HL-60 (cell line): ENCODE measurements around the gene RABEPK.

Experiments
- DNase-seq, 2 experiments: peaks; one replicate each; pipeline ENCODE4 v3.0.0-alpha.2; 2010 to 2020; ENCODE audit warnings: low read depth in 1 of 2, low spot score in 1 of 2
- H3K27ac ChIP-seq: fragments of 250-450 bp; sonication (Bioruptor Pico); replicated peaks from 2 replicates; pipeline ENCODE4 v1.5.1; 2020; ENCODE audit warnings: mild to moderate bottlenecking, moderate library complexity
- H3K27me3 ChIP-seq: fragments of 250-450 bp; sonication (Bioruptor Pico); 2 replicates; pipeline ENCODE4 v1.5.1; 2021; ENCODE audit warnings: mild to moderate bottlenecking, moderate library complexity; ENCODE audit not compliant: insufficient read depth, poor library complexity, severe bottlenecking
- H3K4me3 ChIP-seq: replicated peaks from 2 replicates; pipeline ENCODE4 v1.5.1; 2011; ENCODE audit warnings: mild to moderate bottlenecking, control low read depth, low read length; ENCODE audit not compliant: insufficient read depth
- CTCF ChIP-seq: IDR thresholded peaks from one replicate; pipeline ENCODE4 v1.5.1; 2011; ENCODE audit warnings: low read length, control low read depth, inconsistent platforms; ENCODE audit not compliant: insufficient read depth
- GABPA ChIP-seq: IDR thresholded peaks from 2 replicates; pipeline ENCODE4 v1.6.1; 2012; ENCODE audit warnings: low read depth
- POLR2AphosphoS5 ChIP-seq: IDR thresholded peaks from 2 replicates; pipeline ENCODE4 v1.6.1; 2012; ENCODE audit warnings: low read depth
- SPI1 ChIP-seq: IDR thresholded peaks from 2 replicates; pipeline ENCODE4 v1.6.1; 2012; ENCODE audit warnings: low read depth, mild to moderate bottlenecking, borderline replicate concordance
- TF ChIP-seq, protein P1 (sequence below): IDR thresholded peaks from 2 replicates; pipeline ENCODE4 v1.6.1; 2012; ENCODE audit warnings: low read depth; ENCODE audit not compliant: insufficient replicate concordance

The RABEPK gene

GRCh38 chr9:125246261-125246667 lies 45.9 kb downstream of the RABEPK start:
- no peak for DNase-seq
- TF ChIP-seq GABPA (no peak), POLR2AphosphoS5 (no peak), CTCF (no peak), SPI1 (no peak)
- TF ChIP-seq, protein P1, sequence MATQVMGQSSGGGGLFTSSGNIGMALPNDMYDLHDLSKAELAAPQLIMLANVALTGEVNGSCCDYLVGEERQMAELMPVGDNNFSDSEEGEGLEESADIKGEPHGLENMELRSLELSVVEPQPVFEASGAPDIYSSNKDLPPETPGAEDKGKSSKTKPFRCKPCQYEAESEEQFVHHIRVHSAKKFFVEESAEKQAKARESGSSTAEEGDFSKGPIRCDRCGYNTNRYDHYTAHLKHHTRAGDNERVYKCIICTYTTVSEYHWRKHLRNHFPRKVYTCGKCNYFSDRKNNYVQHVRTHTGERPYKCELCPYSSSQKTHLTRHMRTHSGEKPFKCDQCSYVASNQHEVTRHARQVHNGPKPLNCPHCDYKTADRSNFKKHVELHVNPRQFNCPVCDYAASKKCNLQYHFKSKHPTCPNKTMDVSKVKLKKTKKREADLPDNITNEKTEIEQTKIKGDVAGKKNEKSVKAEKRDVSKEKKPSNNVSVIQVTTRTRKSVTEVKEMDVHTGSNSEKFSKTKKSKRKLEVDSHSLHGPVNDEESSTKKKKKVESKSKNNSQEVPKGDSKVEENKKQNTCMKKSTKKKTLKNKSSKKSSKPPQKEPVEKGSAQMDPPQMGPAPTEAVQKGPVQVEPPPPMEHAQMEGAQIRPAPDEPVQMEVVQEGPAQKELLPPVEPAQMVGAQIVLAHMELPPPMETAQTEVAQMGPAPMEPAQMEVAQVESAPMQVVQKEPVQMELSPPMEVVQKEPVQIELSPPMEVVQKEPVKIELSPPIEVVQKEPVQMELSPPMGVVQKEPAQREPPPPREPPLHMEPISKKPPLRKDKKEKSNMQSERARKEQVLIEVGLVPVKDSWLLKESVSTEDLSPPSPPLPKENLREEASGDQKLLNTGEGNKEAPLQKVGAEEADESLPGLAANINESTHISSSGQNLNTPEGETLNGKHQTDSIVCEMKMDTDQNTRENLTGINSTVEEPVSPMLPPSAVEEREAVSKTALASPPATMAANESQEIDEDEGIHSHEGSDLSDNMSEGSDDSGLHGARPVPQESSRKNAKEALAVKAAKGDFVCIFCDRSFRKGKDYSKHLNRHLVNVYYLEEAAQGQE: no peak
- Histone ChIP-seq H3K4me3 (no peak overlapping the region), H3K27ac (no peak overlapping the region), H3K27me3 (no peaks in the 10 kb centered on the region)

GRCh38 chr9:125254231-125254630 lies 53.9 kb downstream of the RABEPK start:
- H3K27me3 ChIP-seq: no peaks in the 10 kb centered on the region
- no peak for DNase-seq
- TF ChIP-seq POLR2AphosphoS5 (no peak), CTCF (no peak), SPI1 (no peak), GABPA (no peak)
- TF ChIP-seq, protein P1: no peak
- no peak overlapping the region for H3K4me3 ChIP-seq
- H3K27ac ChIP-seq: no peak overlapping the region

DNA sequence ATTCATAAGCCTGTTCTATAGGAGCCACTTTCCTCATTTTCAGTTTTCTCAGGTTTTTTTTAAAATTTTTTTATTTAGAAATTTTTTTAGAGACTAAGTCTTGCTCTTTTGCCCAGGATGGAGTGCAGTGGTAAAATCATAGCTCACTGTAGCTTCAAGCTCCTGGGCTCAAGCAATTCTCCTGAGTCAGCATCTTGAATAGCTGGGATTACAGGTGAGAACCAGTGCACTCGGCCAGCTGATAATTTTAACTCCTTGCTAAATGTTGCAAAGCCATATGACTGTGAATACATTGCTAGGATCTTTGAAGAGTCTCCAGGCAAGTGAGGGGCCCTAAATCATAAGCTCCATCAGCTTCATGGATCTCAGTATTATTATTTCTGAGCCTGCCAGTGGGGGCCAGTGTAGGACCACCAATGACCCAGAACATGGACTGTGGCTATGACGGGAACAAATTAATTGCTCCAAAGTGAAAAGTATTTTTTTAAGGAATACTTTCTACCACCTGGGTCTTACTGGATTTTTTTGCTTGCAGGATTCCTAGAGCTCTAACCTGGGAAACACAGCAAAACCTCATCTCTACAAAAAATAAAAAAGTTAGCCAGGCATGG lies 55.5 kb downstream of the RABEPK start:
- Histone ChIP-seq H3K27ac (no peak overlapping the region), H3K27me3 (no peaks in the 10 kb centered on the region), H3K4me3 (no peak overlapping the region)
- TF ChIP-seq POLR2AphosphoS5 (no peak), CTCF (no peak), GABPA (no peak), SPI1 (no peak)
- TF ChIP-seq, protein P1: no peak
- DNase-seq: peak in 1 of 2 experiments; percentile 20
